NCI-H2107 treated with DMSO at 0.1 percent for 48 hours (cell line): ENCODE data around the gene BCCIP.

ENCODE experiments used
- DNase-seq: peaks from one replicate; lab custom pipeline; 2025; ENCODE audit not compliant: unreplicated experiment; lab: John Stamatoyannopoulos, UW

The BCCIP gene

DNA sequence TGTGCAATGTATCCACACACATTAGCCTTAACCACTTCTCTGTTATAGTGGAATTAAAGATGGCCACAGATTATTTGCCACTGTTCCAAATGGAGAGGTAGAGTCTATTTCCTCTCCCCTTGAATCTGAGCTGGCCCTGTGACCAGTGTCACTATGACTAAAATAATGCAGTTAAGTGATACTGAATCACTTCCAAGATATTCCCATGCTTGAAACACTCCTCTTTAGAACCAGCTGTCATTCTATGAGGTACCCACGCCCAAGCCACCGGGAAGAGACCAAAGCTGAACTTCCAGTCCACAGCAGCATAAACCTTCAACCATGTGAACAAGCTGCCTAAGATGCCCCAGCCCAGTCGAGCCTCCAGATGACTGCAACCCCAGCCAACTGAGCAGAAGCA, 59.9 kb downstream of the BCCIP start:
- DNase-seq = no peak
